ENCODE data around the gene MAGOHB. TPM values are rescaled to one million over a fixed set of nuclear protein-coding genes. Genes with fewer than 3 reads are reported as not detected.

The MAGOHB gene
- 14.4 and 15.3 TPM in 2 replicates for total RNA-seq

GRCh38 chr12:10613349-10614055 is at the start of gene MAGOHB:
MAGOHB (minus strand) TSS chr12:10613609; CDS start chr12:10613532, 77 bp downstream.

Other genes with a start within 250 kb of the MAGOHB start
- gene KLRK1, start 223.6 kb downstream of the MAGOHB start, total RNA-seq, result 0.31 TPM in 1 of 2 replicates, not detected in the other
- not detected in 2 replicates for gene KLRC4, start 203.9 kb downstream of the MAGOHB start, total RNA-seq
- gene KLRC3, start 193.0 kb downstream of the MAGOHB start, total RNA-seq, result not detected in 2 replicates
- not detected in 2 replicates for gene KLRC2, start 177.6 kb downstream of the MAGOHB start, total RNA-seq
- gene KLRC1, start 160.2 kb downstream of the MAGOHB start, total RNA-seq, result 0.23 and 0.30 TPM in 2 replicates
- 4.6 and 7.0 TPM in 2 replicates for gene EIF2S3B, start 107.7 kb downstream of the MAGOHB start, total RNA-seq
- gene STYK1, start 60.4 kb upstream of the MAGOHB start, total RNA-seq, result 1.2 and 2.1 TPM in 2 replicates
- 318 and 422 TPM in 2 replicates for gene YBX3, start 109.7 kb upstream of the MAGOHB start, total RNA-seq
- gene TAS2R7, start 189.0 kb upstream of the MAGOHB start, total RNA-seq, result not detected in 2 replicates
- gene TAS2R8, start 193.7 kb upstream of the MAGOHB start, total RNA-seq, result not detected in 2 replicates
- not detected in 2 replicates for gene TAS2R9, start 196.6 kb upstream of the MAGOHB start, total RNA-seq
- 0.31 TPM in 1 of 2 replicates, not detected in the other for gene TAS2R10, start 212.7 kb upstream of the MAGOHB start, total RNA-seq
- gene PRR4, start 235.9 kb upstream of the MAGOHB start, total RNA-seq, result 0.31 TPM in 1 of 2 replicates, not detected in the other